DND-41 (cell line): ENCODE results near the gene MYO1C.

Source experiments
- ATAC-seq: fragments of 200-7000 bp; cut with Tn5 transposase; 3 replicates; pipeline ENCODE4 v1.9.1; 2021; ENCODE audit warnings: low read depth; ENCODE audit not compliant: insufficient read depth
- DNase-seq: peaks from one replicate; pipeline ENCODE4 v3.0.0-alpha.2; 2020
- H2AFZ ChIP-seq: 2 replicates; pipeline ENCODE4 v1.6.0; 2012; ENCODE audit warnings: low read depth, low read length
- H3K27ac ChIP-seq: 2 replicates; pipeline ENCODE4 v1.5.1; 2012; ENCODE audit warnings: low read length, inconsistent platforms
- H3K27me3 ChIP-seq: fragments of 200-600 bp; sonication (generic); 2 replicates; pipeline ENCODE4 v1.6.0; 2012; ENCODE audit warnings: low read length, mild to moderate bottlenecking, inconsistent platforms; ENCODE audit not compliant: insufficient read depth, poor library complexity
- H3K36me3 ChIP-seq: 2 replicates; pipeline ENCODE4 v1.5.1; 2012; ENCODE audit warnings: low read length, inconsistent platforms; ENCODE audit not compliant: insufficient read depth
- H3K4me1 ChIP-seq: 2 replicates; pipeline ENCODE4 v1.5.1; 2012; ENCODE audit warnings: mild to moderate bottlenecking, low read length; ENCODE audit not compliant: insufficient read depth
- H3K4me2 ChIP-seq: 2 replicates; pipeline ENCODE4 v1.6.0; 2012; ENCODE audit warnings: mild to moderate bottlenecking, moderate library complexity, low read length, inconsistent platforms; ENCODE audit not compliant: insufficient read depth
- H3K4me3 ChIP-seq, 2 experiments: fragments of 200-600 bp in 1 of 2; shearing (Covaris generic) in 1 of 2; 2 replicates each; pipeline ENCODE4 v1.5.1; 2012 to 2016; ENCODE audit warnings: inconsistent platforms in 2 of 2, low read length in 2 of 2, mild to moderate bottlenecking in 2 of 2, low read depth in 1 of 2, moderate library complexity in 1 of 2
- H3K79me2 ChIP-seq: 2 replicates; pipeline ENCODE4 v1.6.0; 2012; ENCODE audit warnings: low read length, inconsistent platforms; ENCODE audit not compliant: insufficient read depth
- H3K9ac ChIP-seq: 2 replicates; pipeline ENCODE4 v1.6.0; 2012; ENCODE audit warnings: low read depth, mild to moderate bottlenecking, inconsistent platforms, low read length, moderate library complexity
- H3K9me3 ChIP-seq: 2 replicates; pipeline ENCODE4 v1.5.1; 2012; ENCODE audit warnings: low read length, moderate library complexity, mild to moderate bottlenecking, inconsistent platforms; ENCODE audit not compliant: insufficient read depth, severe bottlenecking
- H4K20me1 ChIP-seq: 2 replicates; pipeline ENCODE4 v1.6.0; 2012; ENCODE audit warnings: low read length; ENCODE audit not compliant: insufficient read depth
- CTCF ChIP-seq: IDR thresholded peaks from 2 replicates; pipeline ENCODE4 v1.5.1; 2012; ENCODE audit warnings: borderline replicate concordance, low read length, moderate library complexity, mild to moderate bottlenecking; ENCODE audit not compliant: poor library complexity, severe bottlenecking; ENCODE audit errors: extremely low read depth
- EZH2 ChIP-seq: IDR thresholded peaks from 3 replicates; pipeline ENCODE4 v1.6.1; 2012; ENCODE audit warnings: borderline replicate concordance, low read depth, mild to moderate bottlenecking, moderate library complexity, low read length, inconsistent platforms; ENCODE audit not compliant: severe bottlenecking

The MYO1C gene

GRCh38 chr17:1535737-1536136, 43.3 kb upstream of the MYO1C start:
- TF ChIP-seq CTCF, result no peak
- no peak for TF ChIP-seq EZH2
- ATAC-seq (no peak), DNase-seq (no peak)
- Histone ChIP-seq H4K20me1 (peaks cover 13% of the 10 kb centered on the region; the same call in 1 of the 2 replicates), H2AFZ (no peak overlapping the region), H3K9me3 (no peaks in the 10 kb centered on the region), H3K4me2 (no peak overlapping the region), H3K27ac (no peak overlapping the region), H3K79me2 (peaks cover 4% of the 10 kb centered on the region; the same call in 1 of the 2 replicates), H3K4me3 (no peak overlapping the region), H3K36me3 (peaks cover 83% of the 10 kb centered on the region), H3K4me1 (no peaks in the 10 kb centered on the region), H3K9ac (no peak overlapping the region), H3K27me3 (no peaks in the 10 kb centered on the region)

- Histone ChIP-seq H3K27ac (no peak overlapping the region), H3K4me2 (no peak overlapping the region), H4K20me1 (peaks cover 10% of the 10 kb centered on the region; the same call in 1 of the 2 replicates), H3K79me2 (peaks cover 4% of the 10 kb centered on the region), H3K4me3 (no peak overlapping the region), H2AFZ (no peak overlapping the region), H3K4me1 (no peaks in the 10 kb centered on the region), H3K9ac (no peak overlapping the region), H3K36me3 (peaks cover 72% of the 10 kb centered on the region), H3K9me3 (no peaks in the 10 kb centered on the region), H3K27me3 (no peaks in the 10 kb centered on the region)
- DNase-seq (no peak), ATAC-seq (no peak)
- TF ChIP-seq EZH2 (no peak), CTCF (no peak)
Observed at GRCh38 chr17:1533661-1534325, 41.3 kb upstream of the MYO1C start.

GRCh38 chr17:1532836-1533602, 40.5 kb upstream of the MYO1C start:
- no peak overlapping the region for H3K9ac ChIP-seq
- no peak overlapping the region for H3K4me3 ChIP-seq
- ATAC-seq, result 0 out of 3 replicates have a peak, but pooled peaks have one; percentile 37
- peak overlapping the region; percentile 45; the same call in 1 of the 2 replicates for H3K27ac ChIP-seq
- no peaks in the 10 kb centered on the region for H3K9me3 ChIP-seq
- H3K36me3 ChIP-seq, result peaks cover 71% of the 10 kb centered on the region
- DNase-seq, result peak; percentile 33
- H3K27me3 ChIP-seq, result no peaks in the 10 kb centered on the region
- H3K4me2 ChIP-seq, result no peak overlapping the region
- peak; percentile 54 for TF ChIP-seq CTCF
- TF ChIP-seq EZH2, result no peak
- peaks cover 7% of the 10 kb centered on the region for H3K79me2 ChIP-seq
- H4K20me1 ChIP-seq, result peaks cover 10% of the 10 kb centered on the region; the same call in 1 of the 2 replicates
- no peak overlapping the region for H2AFZ ChIP-seq
- H3K4me1 ChIP-seq, result no peaks in the 10 kb centered on the region
